DMS 273 (cell line): Measurements from ENCODE around the gene CYTH4.

ENCODE experiments used
- DNase-seq: peaks from one replicate; lab custom pipeline; 2025; ENCODE audit not compliant: unreplicated experiment; lab: John Stamatoyannopoulos, UW

Gene CYTH4

DNA sequence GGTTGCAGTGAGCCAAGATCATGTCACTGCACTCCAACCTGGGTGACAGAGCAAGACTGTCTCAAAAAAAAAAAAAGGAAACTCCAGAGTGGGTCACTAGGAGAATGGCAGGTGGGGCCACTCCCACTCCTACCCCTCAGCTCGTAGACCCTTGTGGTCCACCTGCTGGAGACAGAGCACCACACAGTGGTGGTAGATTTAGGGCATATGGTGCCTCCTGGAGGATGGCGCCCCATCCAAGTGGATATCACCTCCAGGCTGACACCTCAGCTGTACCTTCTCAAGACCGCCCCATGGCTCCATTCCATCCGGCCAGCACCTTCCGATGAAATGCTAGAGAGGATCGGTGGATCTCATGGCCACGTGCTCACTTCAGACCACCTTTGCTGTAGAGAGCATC lies 6.2 kb downstream of the CYTH4 start:
- DNase-seq = no peak

DNA sequence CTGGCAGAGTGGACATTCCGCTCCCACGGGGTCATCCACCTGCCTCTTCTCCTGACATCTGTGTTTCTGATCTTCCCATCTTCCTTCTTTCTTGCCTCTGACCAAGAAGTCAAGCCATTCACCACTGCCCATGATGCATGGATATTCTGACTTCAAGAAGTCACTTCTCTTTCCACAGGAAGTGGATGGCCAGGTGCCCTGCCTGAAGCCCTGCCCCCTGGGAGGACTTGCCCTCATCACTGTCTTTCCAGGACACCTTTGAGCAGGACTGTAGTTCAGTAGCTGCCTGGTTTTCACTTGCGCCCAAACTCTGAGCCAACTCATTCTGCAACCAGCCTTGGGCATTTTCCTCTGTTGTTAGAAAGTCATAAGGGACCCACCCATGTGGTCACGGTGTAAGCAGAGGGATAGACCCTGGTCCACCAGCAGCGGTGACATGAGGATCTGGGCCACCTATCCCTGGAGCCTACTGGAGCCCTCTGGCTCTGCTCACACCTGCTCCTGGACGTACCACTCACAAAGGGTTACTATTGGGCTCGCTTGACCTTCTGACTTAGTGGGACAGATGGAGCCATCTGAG lies 6.9 kb downstream of the CYTH4 start:
- no peak for DNase-seq

GRCh38 chr22:37290737-37291136 lies 8.4 kb downstream of the CYTH4 start:
- no peak for DNase-seq

DNA sequence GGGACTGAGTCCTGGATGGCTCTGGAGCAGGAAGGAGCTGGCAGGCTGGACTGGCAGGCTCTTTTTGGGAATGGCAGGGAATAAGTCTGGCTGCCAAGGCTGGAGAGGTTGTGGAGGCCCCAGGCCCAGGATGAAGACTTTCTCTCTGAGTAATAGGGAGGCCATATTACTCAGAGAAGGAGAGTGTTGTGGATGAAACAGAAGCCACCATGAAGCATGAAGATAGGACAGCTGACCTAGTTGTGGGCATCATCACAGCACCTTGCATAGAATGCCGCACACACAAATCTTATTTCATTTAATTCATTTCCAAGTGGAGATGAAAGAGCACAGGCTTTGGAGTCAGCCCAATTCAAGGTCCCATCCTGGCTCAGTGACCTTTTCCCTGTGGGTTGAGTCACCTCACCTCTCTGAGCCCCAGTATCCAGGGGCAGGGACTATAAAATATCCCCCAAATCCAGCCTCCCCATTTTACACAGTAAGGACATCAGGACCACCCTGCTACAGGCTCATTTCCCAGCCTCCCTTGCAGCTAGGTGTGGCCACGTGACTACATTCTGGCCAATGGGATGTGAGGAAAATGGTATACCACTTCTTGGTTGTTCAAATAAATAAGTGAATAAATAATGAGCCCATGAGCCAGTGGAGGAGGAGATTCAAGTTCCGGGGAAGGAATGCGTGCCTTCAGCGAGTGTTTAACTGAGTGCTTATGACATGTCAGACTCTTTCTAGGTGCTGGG lies 9.4 kb downstream of the CYTH4 start:
- no peak for DNase-seq

DNA sequence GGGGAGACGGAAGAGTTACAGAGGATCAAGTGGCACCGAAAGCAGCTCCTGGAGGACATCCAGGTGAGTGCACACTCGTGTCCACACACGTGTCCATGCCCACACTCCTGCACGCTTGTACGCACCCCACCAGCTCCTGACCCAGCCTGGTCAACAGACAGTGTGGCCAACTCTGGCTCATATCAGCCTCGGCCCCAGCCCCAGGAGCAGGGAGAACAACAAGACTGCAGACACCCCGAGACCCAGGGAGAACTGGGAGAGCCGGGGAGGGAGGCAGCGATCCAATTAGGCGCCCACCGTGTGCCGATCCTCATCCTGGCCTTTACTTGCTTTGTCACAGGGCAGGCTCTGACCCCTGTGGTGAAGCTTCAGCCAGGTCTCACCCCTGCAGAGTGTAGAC lies 10.3 kb downstream of the CYTH4 start:
- no peak for DNase-seq

DNA sequence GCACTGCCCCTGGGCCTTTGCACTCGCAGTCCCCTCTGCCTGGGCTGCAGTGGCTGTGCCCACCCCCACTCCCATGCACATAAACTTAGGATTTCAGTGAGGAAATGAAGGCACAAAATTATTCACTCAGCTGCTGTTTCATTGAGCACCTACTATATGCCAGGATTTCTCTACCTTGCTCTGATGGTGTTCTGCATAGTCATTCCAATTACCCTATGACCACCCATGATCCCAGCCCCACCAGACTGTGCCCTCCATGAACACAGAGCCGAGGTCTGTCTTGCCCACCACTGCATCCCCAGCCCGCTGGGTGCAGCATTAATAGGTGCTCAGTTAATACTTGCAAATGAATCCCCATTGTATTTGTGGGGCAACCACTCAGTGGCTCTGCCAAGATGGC lies 10.9 kb downstream of the CYTH4 start:
- DNase-seq = no peak

GRCh38 chr22:37294747-37295146 lies 12.4 kb downstream of the CYTH4 start:
- no peak for DNase-seq

DNA sequence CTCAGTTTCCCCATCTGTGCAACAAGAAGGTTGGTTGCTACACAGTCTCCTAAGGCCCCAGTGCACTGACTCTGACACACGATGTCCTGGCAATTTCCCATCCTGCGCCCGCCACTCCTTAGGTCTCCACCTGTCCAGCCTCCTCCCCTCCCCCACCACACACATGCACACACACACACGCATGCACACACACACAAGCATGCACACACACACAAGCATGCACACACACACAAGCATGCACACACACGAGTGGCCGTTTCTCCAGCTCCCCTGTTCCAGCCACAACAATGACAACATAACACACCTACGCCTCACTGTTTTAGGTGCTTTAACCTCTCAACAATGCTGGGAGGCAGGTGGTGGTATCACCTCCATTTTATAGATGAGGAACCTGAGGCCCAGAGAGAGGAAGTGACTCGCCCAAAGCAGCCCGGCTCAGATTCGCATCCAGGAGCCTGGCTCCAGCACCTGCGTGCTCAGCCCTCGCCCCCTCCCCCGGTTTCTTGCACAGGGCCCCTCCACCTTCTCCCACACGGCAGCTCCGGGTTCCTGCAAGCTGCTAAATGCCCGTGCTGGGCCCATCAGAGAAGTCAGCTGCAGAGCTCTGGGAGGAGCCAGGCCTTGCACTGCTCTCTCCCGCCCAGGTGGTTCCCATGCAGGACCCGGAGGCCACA lies 13.0 kb downstream of the CYTH4 start:
- DNase-seq = no peak

- no peak for DNase-seq
These were observed 13.6 kb downstream of the CYTH4 start for GRCh38 chr22:37295946-37296345.

- no peak for DNase-seq
These were observed 16.6 kb downstream of the CYTH4 start for GRCh38 chr22:37298748-37299495.

DNA sequence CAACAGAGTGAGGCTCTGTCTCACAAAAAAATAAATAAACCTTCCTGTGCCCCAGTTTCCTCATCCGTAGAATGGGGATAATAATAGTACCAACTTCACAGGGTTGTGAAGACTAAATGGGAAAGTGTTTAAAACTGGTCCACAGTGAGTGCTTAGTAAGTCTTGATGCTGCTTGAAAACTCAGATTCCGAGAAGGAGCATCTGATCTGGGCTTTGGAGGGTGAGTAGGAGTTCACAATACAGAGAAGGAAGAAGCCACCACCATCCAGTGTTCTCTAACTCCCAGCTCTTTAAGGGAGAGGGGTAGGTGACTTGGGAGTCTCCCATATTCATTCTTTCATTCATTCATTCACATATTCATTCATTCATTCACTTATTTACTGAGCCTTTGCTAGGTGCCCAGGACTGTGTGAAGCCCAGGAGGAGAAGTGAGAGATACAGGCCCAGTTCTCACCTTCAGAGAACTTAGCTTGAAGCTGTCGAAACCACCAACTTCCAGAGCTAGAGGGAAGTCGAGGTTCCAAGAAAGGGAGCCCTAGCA lies 17.7 kb downstream of the CYTH4 start:
- no peak for DNase-seq

DNA sequence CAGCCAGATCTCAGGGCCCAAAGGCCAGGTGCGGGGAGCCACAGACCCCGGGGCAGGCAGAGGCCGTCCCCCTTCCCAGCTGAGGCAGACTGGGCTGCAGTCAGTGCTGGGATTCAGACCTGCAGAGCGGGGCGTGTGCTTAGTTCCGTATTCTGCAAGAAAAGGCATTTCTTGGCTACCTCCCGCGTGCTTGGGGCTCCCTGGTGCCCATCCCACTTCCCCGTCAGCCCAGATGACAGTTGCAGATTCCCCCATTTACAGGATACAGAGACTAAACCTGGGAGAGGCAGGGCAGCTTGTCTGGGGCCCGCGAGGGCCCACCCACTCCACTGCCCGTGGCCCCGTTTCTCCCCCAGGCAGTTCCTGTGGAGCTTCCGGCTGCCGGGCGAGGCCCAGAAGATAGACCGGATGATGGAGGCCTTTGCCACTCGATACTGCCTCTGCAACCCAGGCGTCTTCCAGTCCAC lies 18.3 kb downstream of the CYTH4 start:
- DNase-seq = no peak

GRCh38 chr22:37301144-37301830 lies 19.0 kb downstream of the CYTH4 start:
- no peak for DNase-seq

DNA sequence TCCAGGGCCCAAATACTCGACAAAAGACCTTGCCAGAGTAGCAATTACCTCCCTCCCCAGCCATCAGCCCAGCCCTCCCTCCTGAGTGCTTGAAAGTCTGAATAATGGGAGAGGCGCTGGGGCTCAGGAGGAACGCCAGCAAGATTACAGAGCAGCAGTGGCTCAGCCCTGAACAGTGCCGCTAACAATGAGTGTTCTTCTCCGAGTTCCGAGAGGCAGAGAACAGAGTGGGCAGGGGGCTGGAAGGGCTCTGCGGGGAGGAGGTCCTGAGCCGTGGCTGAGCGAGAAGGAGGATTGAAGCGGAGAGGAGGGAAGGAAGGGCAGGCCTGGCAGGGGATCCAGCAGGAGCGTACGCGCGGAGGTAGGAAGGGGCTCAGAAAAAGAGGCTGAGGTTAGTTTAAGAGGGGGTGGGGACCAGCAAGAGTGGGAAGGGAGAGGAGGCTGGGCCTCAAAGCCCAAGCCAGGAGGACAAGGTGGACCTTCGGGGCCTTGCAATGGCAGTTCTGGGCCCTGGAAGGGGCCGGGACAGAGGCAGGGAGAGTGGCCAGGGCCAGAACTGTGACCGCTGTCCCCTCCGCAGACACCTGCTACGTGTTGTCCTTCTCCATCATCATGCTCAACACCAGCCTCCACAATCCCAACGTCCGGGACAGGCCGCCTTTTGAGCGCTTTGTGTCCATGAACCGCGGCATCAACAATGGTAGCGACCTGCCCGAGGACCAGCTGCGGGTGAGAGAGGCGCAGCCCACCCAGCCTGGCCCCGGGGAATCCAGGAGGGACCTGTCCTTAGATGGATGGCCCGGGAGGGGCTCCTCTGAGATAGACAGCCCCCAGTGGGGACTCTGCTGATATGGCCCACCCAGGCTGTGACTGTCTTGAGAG lies 20.6 kb downstream of the CYTH4 start:
- no peak for DNase-seq

- DNase-seq = no peak
These were observed 21.5 kb downstream of the CYTH4 start for GRCh38 chr22:37303821-37304274.

DNA sequence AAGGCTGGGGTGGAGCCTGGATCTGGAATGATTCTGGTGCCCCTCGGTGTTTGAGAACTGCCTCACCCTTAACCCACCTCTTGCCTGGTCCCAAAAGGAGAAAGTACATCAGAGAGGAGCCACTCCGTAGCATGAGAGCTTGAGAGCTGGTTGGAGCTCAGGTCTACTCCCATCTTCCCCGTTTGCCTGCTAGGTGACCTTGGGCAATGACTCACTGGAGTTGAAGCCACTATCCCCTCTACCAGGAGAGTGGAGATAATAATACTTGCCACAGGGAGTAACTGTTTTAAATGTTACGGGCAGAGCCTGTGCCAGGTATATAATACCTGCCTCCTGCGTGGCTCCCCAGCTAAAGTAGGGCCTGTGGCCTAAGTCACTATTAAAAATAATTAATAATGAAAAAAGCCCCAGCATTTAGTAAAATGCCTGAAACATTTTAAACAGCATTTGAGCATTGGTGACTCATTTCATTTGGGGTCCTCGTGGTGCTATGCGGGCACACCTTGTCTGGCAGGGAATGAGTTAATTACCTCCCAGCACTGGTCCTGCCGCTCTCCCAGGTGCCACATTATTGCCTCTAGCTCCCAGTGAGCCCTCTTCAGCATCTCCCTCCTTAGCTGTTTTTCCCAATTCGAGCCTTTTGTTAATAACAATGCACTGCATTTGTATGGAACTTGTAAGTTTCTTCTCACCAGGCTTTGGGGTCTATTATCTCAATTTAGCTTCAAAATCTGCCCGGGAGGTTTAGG lies 22.5 kb downstream of the CYTH4 start:
- DNase-seq = no peak

- DNase-seq = no peak
These were observed 23.6 kb downstream of the CYTH4 start for GRCh38 chr22:37305887-37306286.

DNA sequence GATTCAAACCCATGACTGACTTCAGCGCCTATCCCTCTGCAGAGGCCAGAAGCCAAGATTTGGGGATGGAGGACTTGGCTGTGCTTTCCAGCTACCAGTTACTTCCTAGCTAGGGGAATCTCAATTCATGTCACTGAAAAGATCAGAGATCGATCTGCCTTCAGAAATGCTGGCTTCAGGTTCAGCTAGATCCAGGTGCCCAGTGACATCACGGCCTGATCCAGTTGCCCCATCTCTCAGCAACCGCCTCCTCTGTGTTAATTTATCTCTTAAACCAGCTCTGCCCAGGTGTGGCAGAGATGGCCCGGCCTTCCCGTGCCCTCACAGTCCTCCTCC lies 24.2 kb downstream of the CYTH4 start:
- no peak for DNase-seq
